HEK293 (cell line): ENCODE measurements around the gene ZBTB22.

ENCODE experiments used
- HOXD13 ChIP-seq: sonication (generic); formaldehyde crosslinking; IDR thresholded peaks from 2 replicates; pipeline ENCODE4 v1.8.0; 2022; ENCODE audit warnings: missing genetic modification reagents, borderline replicate concordance
- SCRT2 ChIP-seq: fragments of 450-650 bp; formaldehyde crosslinking; IDR thresholded peaks from 2 replicates; pipeline ENCODE4 v1.5.1; 2016; ENCODE audit warnings: missing biosample characterization, missing genetic modification characterization
- ZBTB17 ChIP-seq: fragments of 450-650 bp; formaldehyde crosslinking; IDR thresholded peaks from 2 replicates; pipeline ENCODE4 v1.5.1; 2016; ENCODE audit warnings: missing biosample characterization, missing genetic modification characterization
- ZFP69B ChIP-seq: fragments of 450-650 bp; formaldehyde crosslinking; IDR thresholded peaks from 2 replicates; pipeline ENCODE4 v1.5.1; 2016; ENCODE audit warnings: missing biosample characterization, missing genetic modification characterization
- ZNF114 ChIP-seq: fragments of 450-650 bp; formaldehyde crosslinking; IDR thresholded peaks from 2 replicates; pipeline ENCODE4 v1.5.0; 2017; ENCODE audit warnings: missing biosample characterization, missing genetic modification characterization
- ZNF155 ChIP-seq: fragments of 450-650 bp; formaldehyde crosslinking; IDR thresholded peaks from 2 replicates; pipeline ENCODE4 v1.5.1; 2016; ENCODE audit warnings: missing biosample characterization, missing genetic modification characterization
- ZNF174 ChIP-seq: fragments of 450-650 bp; formaldehyde crosslinking; IDR thresholded peaks from 2 replicates; pipeline ENCODE4 v1.5.0; 2017; ENCODE audit warnings: missing biosample characterization, mild to moderate bottlenecking, missing genetic modification characterization
- ZNF184 ChIP-seq: fragments of 450-650 bp; IDR thresholded peaks from 2 replicates; pipeline ENCODE4 v1.5.1; 2018; ENCODE audit warnings: missing biosample characterization, mild to moderate bottlenecking, missing genetic modification characterization
- ZNF239 ChIP-seq: fragments of 450-650 bp; formaldehyde crosslinking; IDR thresholded peaks from 2 replicates; pipeline ENCODE4 v1.5.1; 2016; ENCODE audit warnings: missing biosample characterization, missing genetic modification characterization
- ZNF266 ChIP-seq: fragments of 450-650 bp; formaldehyde crosslinking; IDR thresholded peaks from 2 replicates; pipeline ENCODE4 v1.5.1; 2016; ENCODE audit warnings: missing biosample characterization, missing genetic modification characterization, low read depth
- ZNF473 ChIP-seq: fragments of 450-650 bp; formaldehyde crosslinking; IDR thresholded peaks from 2 replicates; pipeline ENCODE4 v1.5.1; 2017; ENCODE audit warnings: missing biosample characterization, missing genetic modification characterization
- ZNF521 ChIP-seq: fragments of 450-650 bp; formaldehyde crosslinking; IDR thresholded peaks from 2 replicates; pipeline ENCODE4 v1.5.1; 2017; ENCODE audit warnings: missing biosample characterization, mild to moderate bottlenecking, missing genetic modification characterization
- ZNF548 ChIP-seq: fragments of 450-650 bp; formaldehyde crosslinking; IDR thresholded peaks from 2 replicates; pipeline ENCODE4 v1.5.1; 2016; ENCODE audit warnings: missing biosample characterization, missing genetic modification characterization
- ZNF571 ChIP-seq: fragments of 450-650 bp; formaldehyde crosslinking; IDR thresholded peaks from 2 replicates; pipeline ENCODE4 v1.5.0; 2017; ENCODE audit warnings: missing biosample characterization, missing genetic modification characterization
- ZNF623 ChIP-seq: fragments of 450-650 bp; formaldehyde crosslinking; IDR thresholded peaks from 2 replicates; pipeline ENCODE4 v1.5.1; 2016; ENCODE audit warnings: missing biosample characterization, missing genetic modification characterization
- ZNF626 ChIP-seq: fragments of 450-650 bp; sonication (Bioruptor Pico); formaldehyde crosslinking; IDR thresholded peaks from 2 replicates; pipeline ENCODE4 v1.5.1; 2018; ENCODE audit warnings: missing biosample characterization, missing genetic modification characterization, inconsistent platforms
- ZNF654 ChIP-seq: fragments of 450-650 bp; formaldehyde crosslinking; IDR thresholded peaks from 2 replicates; pipeline ENCODE4 v1.5.1; 2016; ENCODE audit warnings: low read depth, missing biosample characterization, missing genetic modification characterization
- ZNF664 ChIP-seq: fragments of 450-650 bp; formaldehyde crosslinking; IDR thresholded peaks from 2 replicates; pipeline ENCODE4 v1.5.1; 2016; ENCODE audit warnings: missing biosample characterization, missing genetic modification characterization
- ZNF747 ChIP-seq: fragments of 450-650 bp; formaldehyde crosslinking; IDR thresholded peaks from 2 replicates; pipeline ENCODE4 v1.5.1; 2016; ENCODE audit warnings: missing biosample characterization, missing genetic modification characterization
- ZNF777 ChIP-seq: fragments of 450-650 bp; formaldehyde crosslinking; IDR thresholded peaks from 2 replicates; pipeline ENCODE4 v1.5.1; 2017; ENCODE audit warnings: missing biosample characterization, missing genetic modification characterization, borderline replicate concordance
- ZXDB ChIP-seq: fragments of 450-650 bp; formaldehyde crosslinking; IDR thresholded peaks from 2 replicates; pipeline ENCODE4 v1.5.1; 2016; ENCODE audit warnings: missing biosample characterization, missing genetic modification characterization
- TF ChIP-seq, protein P1 (sequence below): fragments of 450-650 bp; formaldehyde crosslinking; IDR thresholded peaks from 2 replicates; pipeline ENCODE4 v1.5.1; 2017; ENCODE audit warnings: missing biosample characterization, missing genetic modification characterization
- TF ChIP-seq, protein P2 (sequence below): fragments of 450-650 bp; formaldehyde crosslinking; IDR thresholded peaks from 2 replicates; pipeline ENCODE4 v1.5.1; 2016; ENCODE audit warnings: missing biosample characterization, missing genetic modification characterization
- TF ChIP-seq, protein P3 (sequence below): fragments of 450-650 bp; formaldehyde crosslinking; IDR thresholded peaks from 2 replicates; pipeline ENCODE4 v1.5.1; 2016; ENCODE audit warnings: missing biosample characterization, missing genetic modification characterization
- TF ChIP-seq, protein P4 (sequence below): fragments of 450-650 bp; formaldehyde crosslinking; conservative IDR thresholded peaks from 2 replicates; pipeline ENCODE4 v1.5.1; 2016; ENCODE audit warnings: low read depth, missing biosample characterization, missing genetic modification characterization
- TF ChIP-seq, protein P5 (sequence below): fragments of 450-650 bp; formaldehyde crosslinking; IDR thresholded peaks from 2 replicates; pipeline ENCODE4 v1.5.1; 2016; ENCODE audit warnings: missing biosample characterization, missing genetic modification characterization
- TF ChIP-seq, protein P6 (sequence below): fragments of 450-650 bp; IDR thresholded peaks from 2 replicates; pipeline ENCODE4 v1.5.1; 2018; ENCODE audit warnings: missing biosample characterization, mild to moderate bottlenecking, missing genetic modification characterization

Gene ZBTB22

DNA sequence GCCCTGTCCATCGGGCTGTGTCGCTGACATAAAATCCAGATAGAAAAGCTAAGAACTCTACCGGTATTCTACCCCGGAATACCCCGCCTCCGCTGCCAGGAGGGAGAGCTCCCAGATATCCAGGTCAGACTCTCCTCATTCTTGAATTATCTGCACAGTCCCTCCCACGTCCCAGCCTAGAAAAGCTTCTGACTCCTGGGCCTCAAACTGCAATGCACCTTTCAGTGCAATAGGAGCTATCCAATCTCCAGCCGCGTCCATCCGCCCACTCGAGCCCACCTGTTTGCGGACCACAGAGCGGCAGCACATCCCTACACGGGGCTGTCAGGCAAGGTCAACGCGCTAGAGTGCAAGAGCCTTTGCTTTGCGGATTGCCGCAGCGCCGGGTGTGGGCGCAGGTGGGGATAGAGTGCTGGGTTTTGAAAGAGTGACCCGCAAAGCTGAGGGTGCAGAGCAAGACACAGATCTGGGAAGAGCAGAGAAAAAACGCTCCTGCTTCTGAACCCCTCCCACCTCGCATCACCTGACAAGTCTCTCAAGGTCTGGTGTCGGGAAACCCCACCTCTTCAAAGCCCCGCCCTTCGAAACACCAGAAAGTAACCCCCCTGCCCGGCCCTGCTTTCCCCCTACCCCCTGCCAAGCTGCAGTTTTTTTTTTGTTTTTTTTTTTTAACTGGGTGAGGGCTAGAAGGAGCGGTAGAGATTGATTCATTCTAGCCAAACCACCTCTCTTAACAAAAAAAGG, 5.0 kb downstream of the ZBTB22 start (continued):
- TF ChIP-seq, protein P1, sequence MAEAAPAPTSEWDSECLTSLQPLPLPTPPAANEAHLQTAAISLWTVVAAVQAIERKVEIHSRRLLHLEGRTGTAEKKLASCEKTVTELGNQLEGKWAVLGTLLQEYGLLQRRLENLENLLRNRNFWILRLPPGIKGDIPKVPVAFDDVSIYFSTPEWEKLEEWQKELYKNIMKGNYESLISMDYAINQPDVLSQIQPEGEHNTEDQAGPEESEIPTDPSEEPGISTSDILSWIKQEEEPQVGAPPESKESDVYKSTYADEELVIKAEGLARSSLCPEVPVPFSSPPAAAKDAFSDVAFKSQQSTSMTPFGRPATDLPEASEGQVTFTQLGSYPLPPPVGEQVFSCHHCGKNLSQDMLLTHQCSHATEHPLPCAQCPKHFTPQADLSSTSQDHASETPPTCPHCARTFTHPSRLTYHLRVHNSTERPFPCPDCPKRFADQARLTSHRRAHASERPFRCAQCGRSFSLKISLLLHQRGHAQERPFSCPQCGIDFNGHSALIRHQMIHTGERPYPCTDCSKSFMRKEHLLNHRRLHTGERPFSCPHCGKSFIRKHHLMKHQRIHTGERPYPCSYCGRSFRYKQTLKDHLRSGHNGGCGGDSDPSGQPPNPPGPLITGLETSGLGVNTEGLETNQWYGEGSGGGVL (tag by site-specific recombination), result 0 out of 2 replicates have a peak, but pooled peaks have one; percentile 12
- TF ChIP-seq ZNF664 (tag by site-specific recombination), result no peak
- TF ChIP-seq ZNF654 (tag by site-specific recombination), result no peak
- no peak for TF ChIP-seq ZNF114 (tag by site-specific recombination)
- no peak for TF ChIP-seq ZNF521 (tag by site-specific recombination)
- TF ChIP-seq ZNF548 (tag by site-specific recombination), result no peak
- TF ChIP-seq ZNF571 (tag by site-specific recombination), result no peak
- TF ChIP-seq ZNF747 (tag by site-specific recombination), result no peak
- TF ChIP-seq SCRT2 (tag by site-specific recombination), result peak; percentile 98
- no peak for TF ChIP-seq ZNF239 (tag by site-specific recombination)
- TF ChIP-seq ZNF473 (tag by site-specific recombination), result no peak
- TF ChIP-seq ZNF623, result no peak
- TF ChIP-seq, protein P2, sequence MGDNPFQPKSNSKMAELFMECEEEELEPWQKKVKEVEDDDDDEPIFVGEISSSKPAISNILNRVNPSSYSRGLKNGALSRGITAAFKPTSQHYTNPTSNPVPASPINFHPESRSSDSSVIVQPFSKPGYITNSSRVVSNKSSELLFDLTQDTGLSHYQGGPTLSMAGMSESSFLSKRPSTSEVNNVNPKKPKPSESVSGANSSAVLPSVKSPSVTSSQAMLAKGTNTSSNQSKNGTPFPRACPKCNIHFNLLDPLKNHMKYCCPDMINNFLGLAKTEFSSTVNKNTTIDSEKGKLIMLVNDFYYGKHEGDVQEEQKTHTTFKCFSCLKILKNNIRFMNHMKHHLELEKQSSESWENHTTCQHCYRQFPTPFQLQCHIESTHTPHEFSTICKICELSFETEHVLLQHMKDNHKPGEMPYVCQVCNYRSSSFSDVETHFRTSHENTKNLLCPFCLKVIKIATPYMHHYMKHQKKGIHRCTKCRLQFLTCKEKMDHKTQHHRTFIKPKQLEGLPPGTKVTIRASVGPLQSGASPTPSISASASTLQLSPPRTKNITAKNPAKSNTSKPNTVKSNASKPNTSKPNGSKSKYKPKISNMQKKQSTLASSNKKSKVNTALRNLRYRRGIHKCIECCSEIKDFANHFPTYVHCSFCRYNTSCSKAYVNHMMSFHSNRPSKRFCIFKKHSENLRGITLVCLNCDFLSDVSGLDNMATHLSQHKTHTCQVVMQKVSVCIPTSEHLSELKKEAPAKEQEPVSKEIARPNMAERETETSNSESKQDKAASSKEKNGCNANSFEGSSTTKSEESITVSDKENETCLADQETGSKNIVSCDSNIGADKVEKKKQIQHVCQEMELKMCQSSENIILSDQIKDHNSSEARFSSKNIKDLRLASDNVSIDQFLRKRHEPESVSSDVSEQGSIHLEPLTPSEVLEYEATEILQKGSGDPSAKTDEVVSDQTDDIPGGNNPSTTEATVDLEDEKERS (tag by site-specific recombination), result no peak
- no peak for TF ChIP-seq ZNF155 (tag by site-specific recombination)
- peak; percentile 92 for TF ChIP-seq ZXDB (tag by site-specific recombination)
- no peak for TF ChIP-seq ZNF266 (tag by site-specific recombination)
- no peak for TF ChIP-seq ZFP69B (tag by site-specific recombination)
- TF ChIP-seq, protein P3, sequence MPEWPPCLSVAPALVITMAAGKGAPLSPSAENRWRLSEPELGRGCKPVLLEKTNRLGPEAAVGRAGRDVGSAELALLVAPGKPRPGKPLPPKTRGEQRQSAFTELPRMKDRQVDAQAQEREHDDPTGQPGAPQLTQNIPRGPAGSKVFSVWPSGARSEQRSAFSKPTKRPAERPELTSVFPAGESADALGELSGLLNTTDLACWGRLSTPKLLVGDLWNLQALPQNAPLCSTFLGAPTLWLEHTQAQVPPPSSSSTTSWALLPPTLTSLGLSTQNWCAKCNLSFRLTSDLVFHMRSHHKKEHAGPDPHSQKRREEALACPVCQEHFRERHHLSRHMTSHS (tag by site-specific recombination), result no peak
- no peak for TF ChIP-seq ZNF174
- TF ChIP-seq, protein P4, sequence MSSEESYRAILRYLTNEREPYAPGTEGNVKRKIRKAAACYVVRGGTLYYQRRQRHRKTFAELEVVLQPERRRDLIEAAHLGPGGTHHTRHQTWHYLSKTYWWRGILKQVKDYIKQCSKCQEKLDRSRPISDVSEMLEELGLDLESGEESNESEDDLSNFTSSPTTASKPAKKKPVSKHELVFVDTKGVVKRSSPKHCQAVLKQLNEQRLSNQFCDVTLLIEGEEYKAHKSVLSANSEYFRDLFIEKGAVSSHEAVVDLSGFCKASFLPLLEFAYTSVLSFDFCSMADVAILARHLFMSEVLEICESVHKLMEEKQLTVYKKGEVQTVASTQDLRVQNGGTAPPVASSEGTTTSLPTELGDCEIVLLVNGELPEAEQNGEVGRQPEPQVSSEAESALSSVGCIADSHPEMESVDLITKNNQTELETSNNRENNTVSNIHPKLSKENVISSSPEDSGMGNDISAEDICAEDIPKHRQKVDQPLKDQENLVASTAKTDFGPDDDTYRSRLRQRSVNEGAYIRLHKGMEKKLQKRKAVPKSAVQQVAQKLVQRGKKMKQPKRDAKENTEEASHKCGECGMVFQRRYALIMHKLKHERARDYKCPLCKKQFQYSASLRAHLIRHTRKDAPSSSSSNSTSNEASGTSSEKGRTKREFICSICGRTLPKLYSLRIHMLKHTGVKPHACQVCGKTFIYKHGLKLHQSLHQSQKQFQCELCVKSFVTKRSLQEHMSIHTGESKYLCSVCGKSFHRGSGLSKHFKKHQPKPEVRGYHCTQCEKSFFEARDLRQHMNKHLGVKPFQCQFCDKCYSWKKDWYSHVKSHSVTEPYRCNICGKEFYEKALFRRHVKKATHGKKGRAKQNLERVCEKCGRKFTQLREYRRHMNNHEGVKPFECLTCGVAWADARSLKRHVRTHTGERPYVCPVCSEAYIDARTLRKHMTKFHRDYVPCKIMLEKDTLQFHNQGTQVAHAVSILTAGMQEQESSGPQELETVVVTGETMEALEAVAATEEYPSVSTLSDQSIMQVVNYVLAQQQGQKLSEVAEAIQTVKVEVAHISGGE, result no peak
- no peak for TF ChIP-seq ZNF777 (tag by site-specific recombination)
- TF ChIP-seq, protein P5, sequence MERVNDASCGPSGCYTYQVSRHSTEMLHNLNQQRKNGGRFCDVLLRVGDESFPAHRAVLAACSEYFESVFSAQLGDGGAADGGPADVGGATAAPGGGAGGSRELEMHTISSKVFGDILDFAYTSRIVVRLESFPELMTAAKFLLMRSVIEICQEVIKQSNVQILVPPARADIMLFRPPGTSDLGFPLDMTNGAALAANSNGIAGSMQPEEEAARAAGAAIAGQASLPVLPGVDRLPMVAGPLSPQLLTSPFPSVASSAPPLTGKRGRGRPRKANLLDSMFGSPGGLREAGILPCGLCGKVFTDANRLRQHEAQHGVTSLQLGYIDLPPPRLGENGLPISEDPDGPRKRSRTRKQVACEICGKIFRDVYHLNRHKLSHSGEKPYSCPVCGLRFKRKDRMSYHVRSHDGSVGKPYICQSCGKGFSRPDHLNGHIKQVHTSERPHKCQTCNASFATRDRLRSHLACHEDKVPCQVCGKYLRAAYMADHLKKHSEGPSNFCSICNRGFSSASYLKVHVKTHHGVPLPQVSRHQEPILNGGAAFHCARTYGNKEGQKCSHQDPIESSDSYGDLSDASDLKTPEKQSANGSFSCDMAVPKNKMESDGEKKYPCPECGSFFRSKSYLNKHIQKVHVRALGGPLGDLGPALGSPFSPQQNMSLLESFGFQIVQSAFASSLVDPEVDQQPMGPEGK (tag by site-specific recombination), result peak; percentile 53; the same call in 1 of the 2 replicates
- no peak for TF ChIP-seq HOXD13
- TF ChIP-seq ZNF184 (tag by site-specific recombination), result no peak
- TF ChIP-seq ZNF626 (tag by site-specific recombination), result no peak
- peak; percentile 94 for TF ChIP-seq ZBTB17
- TF ChIP-seq, protein P6, sequence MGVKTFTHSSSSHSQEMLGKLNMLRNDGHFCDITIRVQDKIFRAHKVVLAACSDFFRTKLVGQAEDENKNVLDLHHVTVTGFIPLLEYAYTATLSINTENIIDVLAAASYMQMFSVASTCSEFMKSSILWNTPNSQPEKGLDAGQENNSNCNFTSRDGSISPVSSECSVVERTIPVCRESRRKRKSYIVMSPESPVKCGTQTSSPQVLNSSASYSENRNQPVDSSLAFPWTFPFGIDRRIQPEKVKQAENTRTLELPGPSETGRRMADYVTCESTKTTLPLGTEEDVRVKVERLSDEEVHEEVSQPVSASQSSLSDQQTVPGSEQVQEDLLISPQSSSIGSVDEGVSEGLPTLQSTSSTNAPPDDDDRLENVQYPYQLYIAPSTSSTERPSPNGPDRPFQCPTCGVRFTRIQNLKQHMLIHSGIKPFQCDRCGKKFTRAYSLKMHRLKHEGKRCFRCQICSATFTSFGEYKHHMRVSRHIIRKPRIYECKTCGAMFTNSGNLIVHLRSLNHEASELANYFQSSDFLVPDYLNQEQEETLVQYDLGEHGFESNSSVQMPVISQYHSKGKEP (tag by site-specific recombination), result no peak
